ENCODE results near the gene PTPRZ1. TPM values are rescaled to one million over a fixed set of nuclear protein-coding genes. Genes with fewer than 3 reads are reported as not detected.

The PTPRZ1 gene
- total and polyA plus RNA-seq, 8 donors, result 0.60 to 2.5 (median 0.98) TPM

DNA sequence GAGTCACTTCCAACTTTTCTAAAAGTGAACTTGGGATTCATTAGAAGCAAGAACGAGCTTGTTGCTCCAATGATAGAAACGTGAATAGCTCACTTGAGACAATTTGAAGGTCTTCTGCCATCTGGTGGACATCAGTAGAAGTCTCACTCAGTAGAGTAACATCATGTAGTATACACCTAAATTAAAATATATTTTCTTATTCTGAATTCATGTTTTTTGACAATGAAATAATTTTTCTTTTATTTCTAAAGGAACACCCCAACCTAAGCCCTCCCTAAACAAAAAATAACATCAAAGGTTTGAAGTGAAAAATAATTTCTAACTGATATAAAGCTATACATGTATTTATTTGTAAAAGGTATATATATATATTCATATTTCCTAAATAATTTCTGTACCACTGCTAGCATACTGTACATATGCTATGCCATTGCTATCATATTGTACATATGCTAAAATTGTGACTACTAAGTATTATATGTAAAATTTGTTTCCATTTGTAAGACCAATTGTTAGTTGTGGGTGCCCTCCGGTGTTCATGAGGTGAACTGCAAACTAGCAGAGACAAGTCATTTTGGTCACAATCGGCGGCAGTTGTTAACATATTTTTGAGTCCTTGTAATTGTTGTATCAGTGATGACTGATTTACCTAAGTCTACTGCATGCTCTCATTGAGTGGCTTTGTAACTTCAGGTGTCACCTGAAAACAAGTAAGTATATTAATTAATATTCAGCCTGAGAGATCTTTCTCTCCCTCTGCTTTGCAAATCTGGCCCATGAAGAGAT lies 121.9 kb downstream of the PTPRZ1 start:
- FAIRE-seq, result peak; percentile 88
- peak; percentile 95 to 99 (median 98) for ATAC-seq
- Histone ChIP-seq H3K27me3 (no peaks in the 10 kb centered on the region), H3K27ac (no peak overlapping the region), H3K4me1 (no peaks in the 10 kb centered on the region), H3K4me3 (no peak overlapping the region), H3K36me3 (no peaks in the 10 kb centered on the region), H3K9me3 (no peaks in the 10 kb centered on the region)
- intact Hi-C loops (cut with DNase I), result loop anchor here in 1 of 3 donors (10.0 kb wide), 2 partner anchors 250 to 630 kb away; no protein-coding TSS in a partner anchor
- peak in 5 of 6 donors; percentile 37 to 72 (median 47) for DNase-seq
- peak; percentile 31 to 58 (median 39) for TF ChIP-seq CTCF (IDR thresholded peaks at IDR 0.05)
- 2 to 9% methylated on average over 5 of the region's 5 CpGs for WGBS, 2 donors

DNA sequence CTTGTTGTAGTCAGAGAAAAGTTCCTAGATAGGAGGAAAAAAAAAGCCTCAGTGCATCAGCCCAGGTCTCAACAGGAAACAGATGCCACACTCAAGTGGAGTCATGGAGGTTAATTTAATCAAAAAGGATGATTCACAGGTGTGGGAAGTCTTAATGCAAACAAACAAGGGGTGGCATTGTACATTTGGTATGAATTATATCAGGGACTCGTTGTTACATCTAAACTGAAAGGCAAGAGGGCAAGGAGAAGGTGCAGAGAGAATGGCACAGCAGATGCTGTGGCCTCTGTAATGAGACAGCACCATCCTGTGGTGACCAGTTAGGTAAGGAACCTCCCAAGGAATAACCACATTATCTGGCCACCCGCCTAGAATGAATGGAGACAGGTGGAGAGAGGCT lies 133.7 kb downstream of the PTPRZ1 start:
- no peak for DNase-seq
- Histone ChIP-seq H3K4me1 (no peaks in the 10 kb centered on the region), H3K4me3 (no peak overlapping the region), H3K27ac (no peak overlapping the region), H3K27me3 (no peaks in the 10 kb centered on the region), H3K36me3 (no peaks in the 10 kb centered on the region), H3K9me3 (no peaks in the 10 kb centered on the region)
- no peak for FAIRE-seq
- TF ChIP-seq CTCF (IDR thresholded peaks at IDR 0.05), result no peak
- intact Hi-C loops (cut with DNase I), result no loop called here
- peak in 1 of 4 donors; percentile 11 for ATAC-seq
- WGBS, 2 donors, result 19 to 31% methylated on average over 2 of the region's 2 CpGs

DNA sequence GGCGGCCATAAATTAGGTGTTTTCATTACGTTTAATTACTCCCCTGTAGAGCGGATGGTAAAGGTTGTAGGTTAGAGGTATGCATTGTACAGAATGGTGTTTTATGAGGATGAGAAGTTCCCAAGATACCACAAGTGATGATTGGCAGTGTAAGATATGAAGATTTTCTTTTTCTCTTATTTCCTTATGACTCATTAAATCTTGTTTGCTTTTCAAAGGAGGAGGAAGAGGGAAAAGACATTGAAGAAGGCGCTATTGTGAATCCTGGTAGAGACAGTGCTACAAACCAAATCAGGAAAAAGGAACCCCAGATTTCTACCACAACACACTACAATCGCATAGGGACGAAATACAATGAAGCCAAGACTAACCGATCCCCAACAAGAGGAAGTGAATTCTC lies 137.2 kb downstream of the PTPRZ1 start:
- 96 to 97% methylated on average over 7 of the region's 7 CpGs for WGBS, 2 donors
- Histone ChIP-seq H3K36me3 (no peaks in the 10 kb centered on the region), H3K9me3 (no peaks in the 10 kb centered on the region), H3K4me3 (no peak overlapping the region), H3K27me3 (no peaks in the 10 kb centered on the region), H3K27ac (no peak overlapping the region), H3K4me1 (no peaks in the 10 kb centered on the region)
- DNase-seq (no peak), ATAC-seq (no peak), FAIRE-seq (no peak)
- intact Hi-C loops (cut with DNase I), result no loop called here
- no peak for TF ChIP-seq CTCF (IDR thresholded peaks at IDR 0.05)

- WGBS, 2 donors, result 79 to 80% methylated on average over 2 of the region's 2 CpGs
- FAIRE-seq, result no peak
- TF ChIP-seq CTCF (IDR thresholded peaks at IDR 0.05), result no peak
- no peak overlapping the region for H3K4me3 ChIP-seq
- H3K27ac ChIP-seq, result no peak overlapping the region
- no peaks in the 10 kb centered on the region for H3K36me3 ChIP-seq
- intact Hi-C loops (cut with DNase I), result no loop called here
- H3K9me3 ChIP-seq, result no peaks in the 10 kb centered on the region
- H3K27me3 ChIP-seq, result no peaks in the 10 kb centered on the region
- no peak for ATAC-seq
- no peaks in the 10 kb centered on the region for H3K4me1 ChIP-seq
- no peak for DNase-seq
Observed at GRCh38 chr7:122013065-122013464, 140.1 kb downstream of the PTPRZ1 start.

- H3K27me3 ChIP-seq, result no peaks in the 10 kb centered on the region
- DNase-seq (no peak), FAIRE-seq (no peak), ATAC-seq (no peak)
- WGBS, 2 donors, result 68 to 74% methylated on average over 3 of the region's 3 CpGs
- intact Hi-C loops (cut with DNase I), result no loop called here
- no peak overlapping the region for H3K27ac ChIP-seq
- no peak for TF ChIP-seq CTCF (IDR thresholded peaks at IDR 0.05)
- no peak overlapping the region for H3K4me3 ChIP-seq
- no peaks in the 10 kb centered on the region for H3K36me3 ChIP-seq
- H3K9me3 ChIP-seq, result no peaks in the 10 kb centered on the region
- H3K4me1 ChIP-seq, result no peaks in the 10 kb centered on the region
Observed at GRCh38 chr7:122013630-122014029, 140.7 kb downstream of the PTPRZ1 start.

All from pancreas (tissue), 10 donors.